CD4-positive, alpha-beta T cell (primary cell): ENCODE measurements around the gene DAND5. TPM values are rescaled to one million over a fixed set of nuclear protein-coding genes. Genes with fewer than 3 reads are reported as not detected.

Experiments
- ATAC-seq: fragments of 200-7000 bp; cut with Tn5 transposase; one replicate; pipeline ENCODE4 v1.10.0; 2022; ENCODE audit warnings: mild to moderate bottlenecking; ENCODE audit not compliant: poor library complexity
- CTCF ChIA-PET: fragments of 350-600 bp; sonication (Branson Sonifier 250); formaldehyde crosslinking; loops from one replicate; lab custom pipeline; 2021; ENCODE audit warnings: antibody characterized with exemption, inconsistent platforms; lab: Charles Lee
- POLR2A ChIA-PET: fragments of 350-600 bp; sonication (Branson Sonifier 250); formaldehyde crosslinking; loops from one replicate; lab custom pipeline; 2021; ENCODE audit warnings: antibody characterized with exemption, inconsistent platforms; lab: Charles Lee
- DNase-seq, 14 experiments: peaks; one replicate each; pipeline ENCODE4 v3.0.0-alpha.2; 2013 to 2020; ENCODE audit warnings: mixed read lengths in 2 of 14
- H3K27ac ChIP-seq, 2 donors: one replicate each; pipeline versions ENCODE4 v1.5.1 to v1.7.0; 2013; ENCODE audit warnings: low read length in 2 of 2, low read depth in 1 of 2, mild to moderate bottlenecking in 1 of 2
- H3K27me3 ChIP-seq, 2 experiments: 1 replicate in 1 of 2; 2 replicates in 1 of 2; pipeline versions ENCODE4 v1.6.1 to v1.7.0; 2013; ENCODE audit warnings: low read length in 2 of 2, control low read depth in 1 of 2, mild to moderate bottlenecking in 1 of 2, moderate library complexity in 1 of 2; ENCODE audit not compliant: insufficient read depth in 2 of 2, control insufficient read depth in 1 of 2
- H3K36me3 ChIP-seq: one replicate; pipeline ENCODE4 v1.6.1; 2013; ENCODE audit warnings: low read length, control low read depth; ENCODE audit not compliant: insufficient read depth
- H3K4me1 ChIP-seq: one replicate; pipeline ENCODE4 v1.6.1; 2013; ENCODE audit warnings: low read length, control low read depth; ENCODE audit not compliant: insufficient read depth
- H3K4me3 ChIP-seq: one replicate; pipeline ENCODE4 v1.5.1; 2013; ENCODE audit warnings: mild to moderate bottlenecking, low read length, moderate library complexity
- H3K9me3 ChIP-seq, 2 experiments: 1 replicate in 1 of 2; 2 replicates in 1 of 2; pipeline versions ENCODE4 v1.6.1 to v1.7.0; 2013; ENCODE audit warnings: low read length in 2 of 2, mild to moderate bottlenecking in 2 of 2, control low read depth in 1 of 2, moderate library complexity in 1 of 2; ENCODE audit not compliant: control insufficient read depth in 1 of 2, insufficient read depth in 1 of 2
- H3K27ac Mint-ChIP-seq: one replicate; pipeline ENCODE4 v1.8.0; 2020; ENCODE audit warnings: mixed read lengths
- H3K27me3 Mint-ChIP-seq: one replicate; pipeline ENCODE4 v1.8.0; 2021; ENCODE audit warnings: mixed read lengths
- H3K36me3 Mint-ChIP-seq: one replicate; pipeline ENCODE4 v1.8.0; 2021; ENCODE audit warnings: low read depth, mixed read lengths
- H3K4me1 Mint-ChIP-seq: one replicate; pipeline ENCODE4 v1.8.0; 2021; ENCODE audit warnings: low read depth, mixed read lengths
- H3K4me3 Mint-ChIP-seq: one replicate; pipeline ENCODE4 v1.8.0; 2020; ENCODE audit warnings: mild to moderate bottlenecking, mixed read lengths
- H3K9me3 Mint-ChIP-seq: one replicate; pipeline ENCODE4 v1.8.0; 2020; ENCODE audit warnings: mixed read lengths
- CTCF ChIP-seq: fragments of 200-600 bp; IDR thresholded peaks from one replicate; pipeline ENCODE4 v1.8.0; 2022; ENCODE audit warnings: antibody characterized with exemption, mild to moderate bottlenecking
- intact Hi-C, 2 experiments: fragments of 100-400 bp; cut with DNase I in 1 of 2; cut with micrococcal nuclease in 1 of 2; formaldehyde crosslinking; loops; one replicate each; pipeline versions ENCODE4 v1.15.1 to v1.9.0; 2023 to 2025; cut with DNase I, micrococcal nuclease
- total RNA-seq, 174 experiments: library from RNA in 2 of 174; stranded (reverse) in 2 of 174; gene quantifications; one replicate each; pipeline ENCODE4 v1.2.3 and lab custom pipeline; 2021 to 2026

Gene DAND5
- total RNA-seq, 2 experiments from 2014 or later: not detected

- peak overlapping the region; percentile 74 to 80 for H3K27ac ChIP-seq
- Mint-ChIP-seq H3K4me3 (peak overlapping the region; percentile 94), H3K9me3 (no peaks in the 10 kb centered on the region), H3K27me3 (no peaks in the 10 kb centered on the region), H3K36me3 (peaks cover 60% of the 10 kb centered on the region), H3K4me1 (peaks cover 52% of the 10 kb centered on the region), H3K27ac (peak overlapping the region; percentile 93)
- H3K9me3 ChIP-seq: peaks cover 0 to 12% of the 10 kb centered on the region in 2 experiments
- ATAC-seq (peak; percentile 32), DNase-seq (peak in 10 of 14 experiments; percentile 15 to 74 (median 30))
- TF ChIP-seq CTCF: no peak
- H3K27me3 ChIP-seq: peaks cover 0 to 3% of the 10 kb centered on the region in 2 experiments
- peaks cover 65% of the 10 kb centered on the region for H3K4me1 ChIP-seq
- peaks cover 48% of the 10 kb centered on the region for H3K36me3 ChIP-seq
- POLR2A ChIA-PET: interaction anchor here (1.1 to 3.3 kb wide), 6 partner anchors 14 to 147 kb away, joined by 3 to 24 read pairs (median 10); partner anchors contain the start of genes GADD45GIP1 and GCDH
- CTCF ChIA-PET: interaction anchor here (2.6 to 3.3 kb wide), 2 partner anchors 26 to 54 kb away, joined by 9 to 25 read pairs; no protein-coding TSS in a partner anchor
- H3K4me3 ChIP-seq: peak overlapping the region; percentile 94
- intact Hi-C loops: loop anchor here (2.0 to 10.0 kb wide), 4 partner anchors 48 to 204 kb away; partner anchors contain the start of genes GCDH (in 2 of the 2), GET3 (in 1 of the 2), PRDX2 (in 1 of the 2) and RNASEH2A (in 1 of the 2)
Measured at GRCh38 chr19:12938779-12939601, 30.4 kb upstream of the DAND5 start.

DNA sequence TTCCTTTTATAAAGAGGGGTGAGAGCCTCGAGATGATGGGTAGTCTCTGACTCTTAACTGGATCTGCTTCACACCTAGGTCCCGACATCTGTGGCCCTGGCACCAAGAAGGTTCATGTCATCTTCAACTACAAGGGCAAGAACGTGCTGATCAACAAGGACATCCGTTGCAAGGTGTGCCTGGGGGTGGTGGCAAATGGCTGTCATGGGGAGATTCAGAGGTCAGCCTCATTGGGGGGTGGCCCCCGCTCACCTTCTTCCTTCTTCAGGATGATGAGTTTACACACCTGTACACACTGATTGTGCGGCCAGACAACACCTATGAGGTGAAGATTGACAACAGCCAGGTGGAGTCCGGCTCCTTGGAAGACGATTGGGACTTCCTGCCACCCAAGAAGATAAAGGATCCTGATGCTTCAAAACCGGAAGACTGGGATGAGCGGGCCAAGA is 29.4 kb upstream of the DAND5 start:
- intact Hi-C loops: loop anchor here (2.0 to 10.0 kb wide), 4 partner anchors 49 to 205 kb away; partner anchors contain the start of genes GCDH (in 2 of the 2), GET3 (in 1 of the 2), PRDX2 (in 1 of the 2) and RNASEH2A (in 1 of the 2)
- H3K27me3 Mint-ChIP-seq: no peaks in the 10 kb centered on the region
- no peaks in the 10 kb centered on the region for H3K9me3 Mint-ChIP-seq
- Histone ChIP-seq H3K9me3 (peaks cover 0 to 12% of the 10 kb centered on the region in 2 experiments), H3K27me3 (peaks cover 0 to 3% of the 10 kb centered on the region in 2 experiments), H3K27ac (peak overlapping the region in 1 of 2 donors; percentile 42), H3K4me1 (peaks cover 73% of the 10 kb centered on the region), H3K4me3 (peak overlapping the region; percentile 94), H3K36me3 (peaks cover 57% of the 10 kb centered on the region)
- H3K36me3 Mint-ChIP-seq: peaks cover 69% of the 10 kb centered on the region
- DNase-seq (peak in 2 of 14 experiments; percentile 16 to 32), ATAC-seq (no peak)
- H3K27ac Mint-ChIP-seq: peak overlapping the region; percentile 93
- TF ChIP-seq CTCF: no peak
- H3K4me1 Mint-ChIP-seq: peaks cover 57% of the 10 kb centered on the region
- ChIA-PET POLR2A (interaction anchor here (0.6 to 3.3 kb wide), 2 partner anchors 26 to 111 kb away, joined by 3 to 24 read pairs; no protein-coding TSS in a partner anchor), CTCF (interaction anchor here (2.6 to 3.3 kb wide), 2 partner anchors 25 to 55 kb away, joined by 9 to 25 read pairs; no protein-coding TSS in a partner anchor)
- peak overlapping the region; percentile 94 for H3K4me3 Mint-ChIP-seq

DNA sequence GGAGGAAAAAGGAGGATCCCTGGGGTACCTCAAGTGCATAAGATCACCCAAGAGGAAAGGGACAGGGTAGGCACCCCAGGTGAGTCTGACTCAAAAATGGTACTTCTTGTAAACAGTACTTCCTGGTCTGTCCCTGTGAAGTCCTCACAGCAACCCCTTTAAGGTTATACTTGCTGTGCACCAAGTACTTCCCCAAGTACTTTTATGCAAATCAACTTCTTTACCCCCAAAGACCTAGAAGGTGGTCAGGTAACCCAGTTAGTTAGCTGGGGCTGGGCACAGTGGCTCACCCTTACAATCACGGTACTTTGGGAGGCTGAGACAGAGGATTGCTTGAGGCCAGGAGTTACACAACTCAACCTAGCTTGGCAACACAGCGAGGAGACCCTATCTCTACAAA is 28.5 kb upstream of the DAND5 start:
- intact Hi-C loops: no loop called here
- H3K4me1 Mint-ChIP-seq: peaks cover 66% of the 10 kb centered on the region
- Histone ChIP-seq H3K9me3 (peaks cover 0 to 12% of the 10 kb centered on the region in 2 experiments), H3K27me3 (peaks cover 0 to 3% of the 10 kb centered on the region in 2 experiments), H3K36me3 (peaks cover 57% of the 10 kb centered on the region), H3K4me3 (no peak overlapping the region), H3K4me1 (peaks cover 78% of the 10 kb centered on the region), H3K27ac (peak overlapping the region in 1 of 2 donors; percentile 29)
- ATAC-seq (no peak), DNase-seq (no peak)
- ChIA-PET CTCF (no interaction called here), POLR2A (interaction anchor here (0.6 to 1.1 kb wide), 2 partner anchors 50 to 241 kb away, joined by 4 read pairs; partner anchors contain the start of gene GCDH)
- H3K36me3 Mint-ChIP-seq: peaks cover 78% of the 10 kb centered on the region
- TF ChIP-seq CTCF: no peak
- H3K4me3 Mint-ChIP-seq: peak overlapping the region; percentile 94
- no peaks in the 10 kb centered on the region for H3K9me3 Mint-ChIP-seq
- H3K27ac Mint-ChIP-seq: peak overlapping the region; percentile 93
- H3K27me3 Mint-ChIP-seq: peaks cover 4% of the 10 kb centered on the region
